Measurements from ENCODE around the gene KDM5B.
"Not testable (repeated sequence)": the region's sequence is repeated elsewhere in the genome, so short reads cannot be mapped to it uniquely, and the experiment has no call there.

Gene KDM5B

GRCh38 chr1:202807926-202808757, at the start of gene KDM5B:
TSS of gene KDM5B (minus strand) at chr1:202808421. CDS start at chr1:202808305, 116 bp downstream.
- DNase-seq = peak; percentile 53

GRCh38 chr1:202857136-202857610, 49.0 kb upstream of the KDM5B start:
- DNase-seq = no peak

GRCh38 chr1:202856014-202856413, 47.8 kb upstream of the KDM5B start:
- no peak for DNase-seq

- no peak for DNase-seq
These were observed 46.6 kb upstream of the KDM5B start for GRCh38 chr1:202854787-202855186.

- DNase-seq = no peak
These were observed 44.1 kb upstream of the KDM5B start for GRCh38 chr1:202852163-202852904.

GRCh38 chr1:202850593-202851362, 42.6 kb upstream of the KDM5B start:
- DNase-seq = no peak

- no peak for DNase-seq
These were observed 39.9 kb upstream of the KDM5B start for GRCh38 chr1:202848191-202848542.

GRCh38 chr1:202844935-202845334, 36.7 kb upstream of the KDM5B start:
- DNase-seq = no peak

GRCh38 chr1:202844259-202844658, 36.0 kb upstream of the KDM5B start:
- DNase-seq = no peak

- no peak for DNase-seq
These were observed 34.9 kb upstream of the KDM5B start for GRCh38 chr1:202843081-202843480.

- DNase-seq = no peak
These were observed 29.6 kb upstream of the KDM5B start for GRCh38 chr1:202837746-202838262.

GRCh38 chr1:202836623-202837403, 28.6 kb upstream of the KDM5B start:
- DNase-seq = no peak

- peak; percentile 19 for DNase-seq
These were observed 27.4 kb upstream of the KDM5B start for GRCh38 chr1:202835548-202836072.

- no peak for DNase-seq
These were observed 26.7 kb upstream of the KDM5B start for GRCh38 chr1:202834771-202835547.

GRCh38 chr1:202831906-202832305, 23.7 kb upstream of the KDM5B start:
- DNase-seq = no peak

- DNase-seq = not testable (repeated sequence)
These were observed 21.0 kb upstream of the KDM5B start for GRCh38 chr1:202829223-202829622.

- no peak for DNase-seq
These were observed 17.5 kb upstream of the KDM5B start for GRCh38 chr1:202825748-202826147.

GRCh38 chr1:202821467-202821866, 13.2 kb upstream of the KDM5B start:
- DNase-seq = no peak

GRCh38 chr1:202818819-202819218, 10.6 kb upstream of the KDM5B start:
- no peak for DNase-seq

GRCh38 chr1:202815120-202815519, 6.9 kb upstream of the KDM5B start:
- DNase-seq = no peak

Data from activated effector memory CD4-positive, alpha-beta T cell treated with Interleukin-2 at 50 U/mL for 16 hours (primary cell).